A172 (cell line): ENCODE data around the gene MAD1L1. TPM values are rescaled to one million over a fixed set of nuclear protein-coding genes. Genes with fewer than 3 reads are reported as not detected.
"Not testable (repeated sequence)": the region's sequence is repeated elsewhere in the genome, so short reads cannot be mapped to it uniquely, and the experiment has no call there.

Source experiments
- DNase-seq: peaks from one replicate; pipeline ENCODE4 v3.0.0-alpha.2; 2015; ENCODE audit warnings: low spot score
- total RNA-seq: library from RNA; depleted of rRNA; stranded (reverse); fragments of >200 nt; shearing (Covaris generic); gene quantifications from 2 replicates; pipeline ENCODE4 v1.2.3, GENCODE V29; 2014; rRNA removed

MAD1L1 gene
- total RNA-seq = 70.3 and 127 TPM in 2 replicates

DNA sequence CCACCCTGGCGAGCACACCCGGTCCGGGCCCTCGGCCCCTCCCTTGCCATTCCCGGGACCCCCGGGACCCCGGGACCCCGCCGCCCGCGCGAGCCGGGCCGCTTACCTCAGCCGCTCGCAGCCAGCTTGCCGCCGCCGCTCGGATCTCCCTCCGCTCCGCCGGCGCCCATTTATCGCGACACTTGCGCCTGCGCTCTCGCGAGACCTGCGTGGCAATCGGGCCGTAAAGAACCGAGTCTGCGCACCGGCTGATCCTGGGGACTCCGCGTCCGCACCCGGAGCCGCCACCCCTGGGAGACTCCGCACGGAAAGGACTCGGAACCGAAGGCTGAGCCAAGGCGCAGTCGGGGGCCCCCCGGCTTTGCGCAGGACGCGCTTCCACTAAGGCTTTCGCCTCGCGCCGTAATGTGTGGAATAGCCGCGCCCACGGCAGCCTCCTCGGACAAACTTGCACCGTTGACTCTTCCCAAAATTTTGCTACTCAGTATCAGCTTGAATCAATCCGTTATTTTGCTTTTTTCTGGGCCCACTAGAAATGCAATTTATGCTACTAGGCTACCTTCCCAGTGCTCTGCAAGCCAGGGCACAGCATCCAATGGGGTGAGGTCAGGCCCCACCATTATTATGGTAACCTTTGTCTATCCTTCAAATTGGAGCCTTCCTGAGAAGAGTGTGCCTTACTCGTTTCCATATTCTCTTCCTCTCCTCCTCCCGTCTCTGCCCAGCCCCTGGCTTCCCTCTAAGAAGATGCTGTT lies at the start of gene MAD1L1:
MAD1L1 (minus strand) TSS at position 180 of the 755 bp plus-strand sequence. CDS start 2,812 bp downstream, outside the sequence.
- peak; percentile 85 for DNase-seq

- no peak for DNase-seq
These were observed 49.5 kb upstream of the MAD1L1 start for GRCh38 chr7:2282185-2282751.

GRCh38 chr7:2281541-2281940 lies 48.8 kb upstream of the MAD1L1 start:
- no peak for DNase-seq

DNA sequence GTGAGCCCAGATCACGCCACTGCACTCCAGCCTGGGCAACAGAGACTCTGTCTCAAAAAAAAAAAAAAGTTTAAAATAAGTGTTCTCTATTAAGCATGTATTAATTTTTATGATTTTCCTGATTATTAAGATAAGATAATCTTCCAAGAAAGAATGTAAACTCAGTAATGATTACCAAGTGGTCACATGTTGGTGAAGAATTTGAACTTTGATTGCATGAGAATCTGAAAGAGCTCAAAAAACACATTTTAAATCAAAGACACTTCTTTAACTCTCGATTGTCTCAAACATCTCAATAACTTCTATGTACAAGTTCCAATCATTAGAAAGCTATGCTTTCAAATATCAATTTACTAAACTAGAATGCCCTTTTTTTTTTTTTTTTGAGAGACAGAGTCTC lies 47.7 kb upstream of the MAD1L1 start:
- DNase-seq = no peak

GRCh38 chr7:2279896-2280295 lies 47.2 kb upstream of the MAD1L1 start:
- DNase-seq = no peak

DNA sequence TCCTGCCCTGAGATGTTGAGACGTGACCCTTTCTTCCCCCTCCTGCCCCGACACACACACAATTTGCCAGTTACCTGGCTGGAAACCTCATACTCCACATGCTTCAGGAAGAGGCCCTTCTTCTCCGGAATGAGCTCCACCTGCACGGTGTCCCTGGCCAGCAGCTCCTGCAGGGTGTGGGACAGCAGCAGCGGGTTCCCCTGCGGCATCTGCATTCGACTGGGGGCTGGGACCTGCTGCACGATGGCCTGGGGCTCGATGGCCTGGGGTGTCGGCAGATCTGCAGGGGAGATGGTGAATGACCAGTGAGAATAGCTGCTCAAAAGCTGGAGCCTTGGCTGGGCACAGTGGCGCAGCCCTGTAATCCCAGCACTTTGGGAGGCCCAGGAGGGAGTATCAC lies 45.3 kb upstream of the MAD1L1 start:
- DNase-seq = no peak

- DNase-seq = no peak
These were observed 43.4 kb upstream of the MAD1L1 start for GRCh38 chr7:2276107-2276506.

DNA sequence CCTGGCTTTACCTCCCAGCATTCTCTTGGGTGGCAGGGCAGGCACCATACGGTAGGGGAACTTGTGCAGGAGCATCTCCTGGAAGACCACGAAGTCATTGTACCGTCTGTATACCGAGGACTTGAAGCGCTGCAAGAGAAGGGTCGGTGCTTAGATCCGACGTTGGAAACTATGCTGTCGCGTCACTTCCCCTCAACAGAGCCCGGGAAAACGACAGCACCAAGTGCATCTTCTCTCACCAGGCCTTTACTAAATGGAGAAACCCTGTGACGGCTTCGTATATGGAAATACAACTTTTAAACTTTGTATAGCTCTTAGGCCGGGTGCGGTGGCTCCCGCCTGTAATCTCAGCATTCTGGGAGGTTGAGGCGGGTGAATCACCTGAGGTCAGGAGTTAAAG lies 42.4 kb upstream of the MAD1L1 start:
- no peak for DNase-seq

- DNase-seq = no peak
These were observed 41.9 kb upstream of the MAD1L1 start for GRCh38 chr7:2274666-2275065.

DNA sequence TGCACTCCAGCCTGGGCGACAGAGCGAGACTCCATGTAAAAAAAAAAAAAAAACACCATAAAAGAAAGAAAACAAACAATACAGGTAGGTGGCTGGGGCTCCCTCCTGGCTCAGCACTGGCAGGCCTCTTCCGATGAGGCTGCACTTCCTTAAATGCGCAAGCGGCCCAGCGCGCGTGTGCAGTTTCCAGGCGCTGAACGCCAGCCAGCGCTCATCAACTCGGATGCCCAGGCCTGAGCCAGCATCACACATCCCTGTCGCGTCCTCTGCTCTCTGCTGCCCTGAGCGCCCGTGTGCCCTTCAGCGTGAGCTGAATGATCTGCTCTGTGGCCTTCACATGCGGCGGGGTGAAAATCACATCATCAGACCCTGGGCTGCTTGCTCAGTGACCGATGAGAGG lies 41.1 kb upstream of the MAD1L1 start:
- no peak for DNase-seq

GRCh38 chr7:2272031-2272430 lies 39.3 kb upstream of the MAD1L1 start:
- DNase-seq = no peak

- DNase-seq = no peak
These were observed 38.7 kb upstream of the MAD1L1 start for GRCh38 chr7:2271273-2272026.

DNA sequence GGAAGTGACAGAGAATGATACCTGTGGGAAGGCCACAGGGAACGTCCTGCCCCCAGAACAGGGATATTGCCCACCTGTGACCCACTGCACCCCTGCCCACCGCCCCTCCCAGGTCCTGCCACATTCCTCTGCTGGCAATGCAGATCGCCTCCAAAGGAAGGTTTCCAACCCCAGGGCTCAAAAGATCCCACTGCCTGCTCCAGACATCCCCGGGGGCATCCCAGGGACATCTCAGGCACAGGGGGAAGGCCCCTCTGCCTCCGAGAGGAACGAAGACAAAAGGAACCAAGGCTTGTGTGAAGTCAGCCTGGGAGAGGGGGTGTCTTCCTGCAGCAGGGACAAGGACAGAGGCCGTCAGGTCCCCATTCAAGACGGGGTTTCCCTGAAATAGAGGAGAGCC lies 37.8 kb upstream of the MAD1L1 start:
- no peak for DNase-seq

- DNase-seq = no peak
These were observed 37.3 kb upstream of the MAD1L1 start for GRCh38 chr7:2269991-2270460.

GRCh38 chr7:2269089-2269990 lies 36.6 kb upstream of the MAD1L1 start:
- DNase-seq = not testable (repeated sequence)

- no peak for DNase-seq
These were observed 34.2 kb upstream of the MAD1L1 start for GRCh38 chr7:2266911-2267310.

GRCh38 chr7:2264158-2264557 lies 31.4 kb upstream of the MAD1L1 start:
- no peak for DNase-seq

DNA sequence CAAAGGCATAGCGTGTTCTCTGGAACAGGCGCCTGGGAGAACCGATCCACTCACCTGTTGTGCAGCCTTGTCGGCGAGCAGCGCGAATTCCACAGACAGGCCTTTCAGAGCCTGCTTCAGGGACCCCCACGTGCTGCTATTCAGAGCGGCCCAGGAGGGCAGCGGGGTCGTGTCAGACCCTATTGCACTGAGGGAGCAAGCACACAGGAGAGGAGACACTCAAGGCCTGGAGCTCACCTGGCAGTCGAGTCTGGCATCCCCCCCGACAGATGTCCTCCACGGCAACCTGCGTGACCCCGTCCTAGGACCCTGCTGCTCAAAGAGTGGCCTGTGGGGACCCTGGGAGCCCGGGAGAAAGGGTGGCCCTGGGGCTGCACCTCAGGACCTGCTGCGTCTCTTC lies 30.4 kb upstream of the MAD1L1 start:
- no peak for DNase-seq

GRCh38 chr7:2261611-2262010 lies 28.9 kb upstream of the MAD1L1 start:
- DNase-seq = no peak

- DNase-seq = peak; percentile 89
These were observed 28.1 kb upstream of the MAD1L1 start for GRCh38 chr7:2260820-2261219.

DNA sequence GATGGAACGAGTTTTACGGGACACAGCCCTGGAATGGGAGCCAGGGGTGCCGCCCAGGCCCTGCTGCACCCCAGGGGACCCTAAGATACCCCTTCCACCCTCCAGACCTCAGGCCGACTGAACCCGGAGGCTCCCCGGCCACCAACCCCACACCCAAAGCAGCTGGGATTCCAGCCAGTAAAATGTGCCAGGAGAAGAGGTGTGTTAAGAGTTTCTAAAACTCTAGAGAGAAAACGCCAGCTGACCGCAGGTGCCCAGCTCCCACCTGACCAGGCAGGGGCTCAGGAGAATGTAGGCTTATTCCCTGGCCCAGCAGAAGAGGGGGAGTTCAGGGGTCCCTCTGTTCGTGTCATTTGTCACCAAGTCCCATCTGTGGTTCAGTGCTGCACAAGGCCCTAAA lies 26.7 kb upstream of the MAD1L1 start:
- DNase-seq = no peak
